Measurements from ENCODE around the gene APOC4.

Gene APOC4, protein sequence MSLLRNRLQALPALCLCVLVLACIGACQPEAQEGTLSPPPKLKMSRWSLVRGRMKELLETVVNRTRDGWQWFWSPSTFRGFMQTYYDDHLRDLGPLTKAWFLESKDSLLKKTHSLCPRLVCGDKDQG

DNA sequence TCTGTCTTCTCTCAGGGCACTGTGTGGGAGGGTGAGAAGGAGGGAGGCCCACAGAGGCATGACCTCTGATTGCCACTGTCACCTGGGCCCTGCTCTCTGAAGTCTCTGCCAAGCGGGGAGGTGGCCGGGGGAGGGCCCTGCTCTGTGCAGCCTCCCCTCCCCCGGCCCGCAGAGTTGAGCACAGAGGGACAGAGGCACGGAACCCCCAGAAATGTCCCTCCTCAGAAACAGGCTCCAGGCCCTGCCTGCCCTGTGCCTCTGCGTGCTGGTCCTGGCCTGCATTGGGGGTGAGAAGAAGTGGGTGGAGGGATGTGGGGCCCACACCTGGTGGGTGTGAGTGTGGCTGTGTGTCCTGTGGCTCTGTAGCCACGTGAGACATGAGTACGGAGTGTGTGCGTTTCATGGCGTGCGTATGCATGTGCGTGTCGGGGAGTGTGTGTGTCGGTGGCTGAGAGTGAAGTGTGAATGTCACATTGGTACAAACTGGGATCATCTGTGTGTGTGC lies at the start of gene APOC4:
APOC4 (plus strand) TSS at position 171 of the 505 bp plus-strand sequence; CDS start at position 212, 41 bp downstream.
- no peak for DNase-seq (ENCODE audit: extremely low spot score)
- TF ChIP-seq ZNF384 (IDR thresholded peaks at IDR 0.05) (no peak), ELF4 (IDR thresholded peaks at IDR 0.05) (no peak), ARNT (IDR thresholded peaks at IDR 0.05) (no peak), TARDBP (IDR thresholded peaks at IDR 0.05) (no peak), FOXA1 (IDR thresholded peaks at IDR 0.05) (no peak), LEF1 (IDR thresholded peaks at IDR 0.05; ENCODE audit: borderline replicate concordance) (no peak), L3MBTL2 (conservative IDR thresholded peaks at IDR 0.05) (no peak), BHLHE40 (IDR thresholded peaks at IDR 0.05; ENCODE audit: borderline replicate concordance) (no peak), NFRKB (IDR thresholded peaks at IDR 0.05) (no peak)
- TF ChIP-seq, protein P1, sequence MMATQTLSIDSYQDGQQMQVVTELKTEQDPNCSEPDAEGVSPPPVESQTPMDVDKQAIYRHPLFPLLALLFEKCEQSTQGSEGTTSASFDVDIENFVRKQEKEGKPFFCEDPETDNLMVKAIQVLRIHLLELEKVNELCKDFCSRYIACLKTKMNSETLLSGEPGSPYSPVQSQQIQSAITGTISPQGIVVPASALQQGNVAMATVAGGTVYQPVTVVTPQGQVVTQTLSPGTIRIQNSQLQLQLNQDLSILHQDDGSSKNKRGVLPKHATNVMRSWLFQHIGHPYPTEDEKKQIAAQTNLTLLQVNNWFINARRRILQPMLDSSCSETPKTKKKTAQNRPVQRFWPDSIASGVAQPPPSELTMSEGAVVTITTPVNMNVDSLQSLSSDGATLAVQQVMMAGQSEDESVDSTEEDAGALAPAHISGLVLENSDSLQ (IDR thresholded peaks at IDR 0.05), result no peak
- CTCF ChIA-PET, result no interaction called here
- POLR2A ChIA-PET, result no interaction called here

DNA sequence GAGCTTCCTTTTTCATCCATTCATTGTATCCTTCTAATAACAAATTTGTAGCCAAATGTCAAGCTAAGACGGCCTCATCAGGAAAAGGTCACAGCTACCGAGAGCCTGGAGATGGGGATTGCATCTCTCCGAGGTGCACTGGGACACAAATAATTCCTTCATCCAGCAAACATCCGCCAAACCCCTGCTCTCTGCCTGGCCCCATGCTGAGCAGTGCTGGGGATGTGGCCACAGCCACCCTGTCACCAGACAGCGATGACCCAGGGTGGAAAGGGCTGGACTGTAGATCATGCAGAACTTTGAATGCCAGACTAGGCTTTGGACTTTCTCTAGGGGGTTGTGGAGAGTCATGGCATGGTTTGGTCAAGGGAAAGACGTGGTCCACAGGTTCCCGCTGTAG lies 49.1 kb upstream of the APOC4 start:
- CTCF ChIA-PET, result no interaction called here
- no peak for DNase-seq (ENCODE audit: extremely low spot score)
- TF ChIP-seq ARNT (IDR thresholded peaks at IDR 0.05) (no peak), TARDBP (IDR thresholded peaks at IDR 0.05) (no peak), CTBP1 (IDR thresholded peaks at IDR 0.05; ENCODE audit: borderline replicate concordance) (no peak), ELF4 (IDR thresholded peaks at IDR 0.05) (no peak), ZNF384 (IDR thresholded peaks at IDR 0.05) (no peak), L3MBTL2 (conservative IDR thresholded peaks at IDR 0.05) (no peak), SP1 (IDR thresholded peaks at IDR 0.05) (no peak), HDGF (IDR thresholded peaks at IDR 0.05; ENCODE audit: borderline replicate concordance) (no peak), BHLHE40 (IDR thresholded peaks at IDR 0.05; ENCODE audit: borderline replicate concordance) (no peak), LEF1 (IDR thresholded peaks at IDR 0.05; ENCODE audit: borderline replicate concordance) (no peak), SUZ12 (IDR thresholded peaks at IDR 0.05) (no peak), FOXA1 (IDR thresholded peaks at IDR 0.05) (no peak), FOXK2 (IDR thresholded peaks at IDR 0.05) (no peak), NFRKB (IDR thresholded peaks at IDR 0.05) (no peak), FOXM1 (IDR thresholded peaks at IDR 0.05; ENCODE audit: borderline replicate concordance) (no peak)
- TF ChIP-seq, protein P1 (IDR thresholded peaks at IDR 0.05), result no peak
- POLR2A ChIA-PET, result interaction anchor here (0.5 kb wide), 1 partner anchor 878 kb away, joined by 4 read pairs; no protein-coding TSS in a partner anchor

DNA sequence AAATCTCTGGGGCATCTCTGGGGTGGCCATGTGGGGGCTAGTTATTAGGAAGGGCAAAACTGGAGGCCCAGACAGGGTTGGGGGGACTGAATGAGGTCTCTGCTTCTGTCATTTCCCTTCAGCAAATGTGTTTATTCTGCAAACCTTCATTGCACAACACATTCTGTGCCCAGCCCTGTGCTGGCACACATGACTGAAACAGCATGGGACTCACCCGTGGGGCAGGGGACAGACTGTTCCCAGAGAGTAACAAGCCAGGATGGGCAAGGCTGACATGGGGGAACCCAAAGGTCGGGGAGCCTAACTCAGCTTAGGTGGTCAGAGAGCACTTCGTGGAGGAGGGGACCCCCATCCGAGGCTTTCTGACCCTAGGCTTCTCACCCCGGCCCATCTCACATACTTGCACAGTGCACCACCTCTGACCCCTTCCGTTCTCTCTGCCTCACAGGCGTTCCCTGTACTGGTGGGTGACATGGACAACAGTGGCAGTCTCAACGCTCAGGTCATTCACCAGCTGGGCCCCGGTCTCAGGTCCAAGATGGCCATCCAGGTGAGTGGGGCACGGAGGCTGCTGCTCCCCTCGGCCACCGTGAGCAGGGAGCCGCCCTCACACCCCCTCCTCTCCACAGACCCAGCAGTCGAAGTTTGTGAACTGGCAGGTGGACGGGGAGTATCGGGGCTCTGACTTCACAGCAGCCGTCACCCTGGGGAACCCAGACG lies 48.5 kb upstream of the APOC4 start:
- POLR2A ChIA-PET, result interaction anchor here (0.5 kb wide), 1 partner anchor 877 kb away, joined by 4 read pairs; no protein-coding TSS in a partner anchor
- TF ChIP-seq HDGF (IDR thresholded peaks at IDR 0.05; ENCODE audit: borderline replicate concordance) (no peak), FOXM1 (IDR thresholded peaks at IDR 0.05; ENCODE audit: borderline replicate concordance) (no peak), BHLHE40 (IDR thresholded peaks at IDR 0.05; ENCODE audit: borderline replicate concordance) (no peak), L3MBTL2 (conservative IDR thresholded peaks at IDR 0.05) (no peak), SUZ12 (IDR thresholded peaks at IDR 0.05) (no peak)
- TF ChIP-seq, protein P1 (IDR thresholded peaks at IDR 0.05), result no peak
- DNase-seq (ENCODE audit: extremely low spot score), result no peak
- CTCF ChIA-PET, result no interaction called here

DNA sequence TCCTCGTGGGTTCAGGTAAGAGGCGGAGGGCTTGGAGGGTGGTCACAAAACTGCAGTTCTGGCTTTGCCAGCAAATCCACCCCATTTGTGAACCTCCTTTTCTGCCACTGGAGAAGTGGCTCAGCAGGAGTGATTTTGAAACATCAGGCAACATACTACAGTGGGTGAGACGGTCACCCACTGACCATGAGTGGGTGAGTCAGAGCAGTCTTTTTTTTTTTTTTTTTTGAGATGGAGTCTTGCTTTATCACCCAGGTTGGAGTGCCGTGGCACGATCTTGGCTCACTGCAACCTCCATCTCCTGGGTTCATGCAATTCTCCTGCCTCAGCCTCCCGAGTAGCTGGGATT lies 48.0 kb upstream of the APOC4 start:
- no peak for TF ChIP-seq LEF1 (IDR thresholded peaks at IDR 0.05; ENCODE audit: borderline replicate concordance)
- TF ChIP-seq FOXK2 (IDR thresholded peaks at IDR 0.05), result no peak
- TF ChIP-seq TARDBP (IDR thresholded peaks at IDR 0.05), result no peak
- TF ChIP-seq FOXA1 (IDR thresholded peaks at IDR 0.05), result no peak
- TF ChIP-seq, protein P1 (IDR thresholded peaks at IDR 0.05), result no peak
- TF ChIP-seq BHLHE40 (IDR thresholded peaks at IDR 0.05; ENCODE audit: borderline replicate concordance), result no peak
- TF ChIP-seq HDGF (IDR thresholded peaks at IDR 0.05; ENCODE audit: borderline replicate concordance), result no peak
- no peak for TF ChIP-seq SUZ12 (IDR thresholded peaks at IDR 0.05)
- TF ChIP-seq L3MBTL2 (conservative IDR thresholded peaks at IDR 0.05), result no peak
- no peak for TF ChIP-seq SP1 (IDR thresholded peaks at IDR 0.05)
- no peak for TF ChIP-seq ARNT (IDR thresholded peaks at IDR 0.05)
- TF ChIP-seq NFRKB (IDR thresholded peaks at IDR 0.05), result no peak
- no peak for TF ChIP-seq CTBP1 (IDR thresholded peaks at IDR 0.05; ENCODE audit: borderline replicate concordance)
- no peak for TF ChIP-seq ELF4 (IDR thresholded peaks at IDR 0.05)
- TF ChIP-seq ZNF384 (IDR thresholded peaks at IDR 0.05), result no peak
- TF ChIP-seq FOXM1 (IDR thresholded peaks at IDR 0.05; ENCODE audit: borderline replicate concordance), result no peak
- CTCF ChIA-PET, result no interaction called here
- POLR2A ChIA-PET, result no interaction called here
- no peak for DNase-seq (ENCODE audit: extremely low spot score)

DNA sequence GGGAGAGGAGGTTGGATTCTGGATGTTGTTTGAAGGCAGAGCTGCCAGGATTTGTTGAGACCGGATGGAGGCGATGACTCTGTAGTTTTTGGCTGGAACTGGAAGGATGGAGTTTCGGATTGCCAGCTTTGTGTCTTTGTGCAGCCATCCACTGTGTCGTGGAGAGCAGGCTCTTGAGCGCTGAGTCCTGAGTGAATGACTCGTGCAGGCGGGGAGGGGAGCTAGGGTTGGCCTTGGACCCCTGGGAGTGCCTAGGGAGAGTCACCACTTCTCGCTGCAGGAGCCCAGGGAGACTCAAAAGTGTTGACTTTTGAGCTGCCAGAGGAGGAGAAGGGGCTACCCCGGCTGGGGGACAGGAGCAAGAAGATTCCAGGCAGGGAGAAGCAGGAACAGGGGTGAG lies 47.1 kb upstream of the APOC4 start:
- POLR2A ChIA-PET, result no interaction called here
- CTCF ChIA-PET, result no interaction called here
- no peak for DNase-seq (ENCODE audit: extremely low spot score)
- TF ChIP-seq L3MBTL2 (conservative IDR thresholded peaks at IDR 0.05), result no peak
- TF ChIP-seq LEF1 (IDR thresholded peaks at IDR 0.05; ENCODE audit: borderline replicate concordance), result no peak
- TF ChIP-seq, protein P1 (IDR thresholded peaks at IDR 0.05), result no peak
- TF ChIP-seq ELF4 (IDR thresholded peaks at IDR 0.05), result no peak
- TF ChIP-seq FOXK2 (IDR thresholded peaks at IDR 0.05), result no peak
- TF ChIP-seq TARDBP (IDR thresholded peaks at IDR 0.05), result no peak
- TF ChIP-seq HDGF (IDR thresholded peaks at IDR 0.05; ENCODE audit: borderline replicate concordance), result no peak
- TF ChIP-seq ZNF384 (IDR thresholded peaks at IDR 0.05), result no peak
- no peak for TF ChIP-seq CTBP1 (IDR thresholded peaks at IDR 0.05; ENCODE audit: borderline replicate concordance)
- no peak for TF ChIP-seq ARNT (IDR thresholded peaks at IDR 0.05)
- TF ChIP-seq BHLHE40 (IDR thresholded peaks at IDR 0.05; ENCODE audit: borderline replicate concordance), result no peak
- TF ChIP-seq SP1 (IDR thresholded peaks at IDR 0.05), result no peak
- no peak for TF ChIP-seq NFRKB (IDR thresholded peaks at IDR 0.05)
- TF ChIP-seq FOXM1 (IDR thresholded peaks at IDR 0.05; ENCODE audit: borderline replicate concordance), result no peak
- no peak for TF ChIP-seq SUZ12 (IDR thresholded peaks at IDR 0.05)
- no peak for TF ChIP-seq FOXA1 (IDR thresholded peaks at IDR 0.05)

All from HEK293T (cell line).